ENCODE data around the gene NME3. TPM values are rescaled to one million over a fixed set of nuclear protein-coding genes. Genes with fewer than 3 reads are reported as not detected.

NME3 gene
- total and polyA plus RNA-seq, 2 donors from 2014 or later, result 70.8 to 123 TPM

- intact Hi-C loops (cut with DNase I), result no loop called here
- TF ChIP-seq, protein P1, sequence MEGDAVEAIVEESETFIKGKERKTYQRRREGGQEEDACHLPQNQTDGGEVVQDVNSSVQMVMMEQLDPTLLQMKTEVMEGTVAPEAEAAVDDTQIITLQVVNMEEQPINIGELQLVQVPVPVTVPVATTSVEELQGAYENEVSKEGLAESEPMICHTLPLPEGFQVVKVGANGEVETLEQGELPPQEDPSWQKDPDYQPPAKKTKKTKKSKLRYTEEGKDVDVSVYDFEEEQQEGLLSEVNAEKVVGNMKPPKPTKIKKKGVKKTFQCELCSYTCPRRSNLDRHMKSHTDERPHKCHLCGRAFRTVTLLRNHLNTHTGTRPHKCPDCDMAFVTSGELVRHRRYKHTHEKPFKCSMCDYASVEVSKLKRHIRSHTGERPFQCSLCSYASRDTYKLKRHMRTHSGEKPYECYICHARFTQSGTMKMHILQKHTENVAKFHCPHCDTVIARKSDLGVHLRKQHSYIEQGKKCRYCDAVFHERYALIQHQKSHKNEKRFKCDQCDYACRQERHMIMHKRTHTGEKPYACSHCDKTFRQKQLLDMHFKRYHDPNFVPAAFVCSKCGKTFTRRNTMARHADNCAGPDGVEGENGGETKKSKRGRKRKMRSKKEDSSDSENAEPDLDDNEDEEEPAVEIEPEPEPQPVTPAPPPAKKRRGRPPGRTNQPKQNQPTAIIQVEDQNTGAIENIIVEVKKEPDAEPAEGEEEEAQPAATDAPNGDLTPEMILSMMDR (IDR thresholded peaks at IDR 0.05; ENCODE audit: borderline replicate concordance, extremely low read depth, insufficient read depth), result no peak
- no peak overlapping the region for H3K4me3 ChIP-seq (ENCODE audit: low read length in 3 of 3)
- H3K27me3 ChIP-seq (ENCODE audit: control insufficient read depth, insufficient read depth, low read length), result no peaks in the 10 kb centered on the region
- DNase-seq (no peak), FAIRE-seq (no peak)
- no peaks in the 10 kb centered on the region for H3K9me3 ChIP-seq (ENCODE audit: control insufficient read depth in 2 of 3, insufficient read depth in 1 of 3, low read length in 3 of 3)
- H3K4me1 ChIP-seq (ENCODE audit: control insufficient read depth in 2 of 3, insufficient read depth in 2 of 3, low read depth in 1 of 3, low read length in 3 of 3), result no peaks in the 10 kb centered on the region
- no peak overlapping the region for H3K27ac ChIP-seq (ENCODE audit: low read depth in 2 of 2, low read length in 2 of 2)
- H3K9ac ChIP-seq (ENCODE audit: low read length in 3 of 3), result no peak overlapping the region
- peaks cover 0 to 6% (median 5%) of the 10 kb centered on the region in 3 donors for H3K36me3 ChIP-seq (ENCODE audit: control insufficient read depth in 2 of 3, insufficient read depth in 3 of 3, low read length in 3 of 3)
Observed at GRCh38 chr16:1757714-1758461, 13.5 kb downstream of the NME3 start.

DNA sequence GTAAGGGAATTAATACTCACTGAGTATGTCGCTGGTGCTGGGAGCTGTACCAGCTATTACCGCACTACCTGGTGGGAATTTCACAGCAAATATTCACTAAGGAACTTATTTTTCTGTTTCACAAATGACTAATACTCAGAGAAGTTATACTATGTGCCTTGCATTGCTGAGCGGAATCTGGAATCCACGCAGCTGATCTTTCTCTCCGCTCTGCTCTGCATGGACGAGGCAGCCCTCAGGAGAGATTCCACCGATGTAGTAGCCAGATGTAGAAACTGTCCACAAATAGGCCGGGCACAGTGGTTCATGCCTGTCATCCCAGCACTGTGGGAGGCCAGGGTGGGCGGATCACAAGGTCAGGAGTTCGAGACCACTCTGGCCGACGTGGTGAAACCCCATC lies 17.1 kb downstream of the NME3 start:
- Histone ChIP-seq H3K27me3 (ENCODE audit: control insufficient read depth, insufficient read depth, low read length) (no peaks in the 10 kb centered on the region), H3K4me3 (ENCODE audit: low read length in 3 of 3) (no peak overlapping the region), H3K9me3 (ENCODE audit: control insufficient read depth in 2 of 3, insufficient read depth in 1 of 3, low read length in 3 of 3) (no peaks in the 10 kb centered on the region), H3K4me1 (ENCODE audit: control insufficient read depth in 2 of 3, insufficient read depth in 2 of 3, low read depth in 1 of 3, low read length in 3 of 3) (no peaks in the 10 kb centered on the region), H3K36me3 (ENCODE audit: control insufficient read depth in 2 of 3, insufficient read depth in 3 of 3, low read length in 3 of 3) (peaks cover 0 to 16% (median 13%) of the 10 kb centered on the region in 3 donors), H3K27ac (ENCODE audit: low read depth in 2 of 2, low read length in 2 of 2) (no peak overlapping the region), H3K9ac (ENCODE audit: low read length in 3 of 3) (no peak overlapping the region)
- intact Hi-C loops (cut with DNase I), result no loop called here
- no peak for DNase-seq
- FAIRE-seq, result no peak
- TF ChIP-seq, protein P1 (IDR thresholded peaks at IDR 0.05; ENCODE audit: borderline replicate concordance, extremely low read depth, insufficient read depth), result no peak

DNA sequence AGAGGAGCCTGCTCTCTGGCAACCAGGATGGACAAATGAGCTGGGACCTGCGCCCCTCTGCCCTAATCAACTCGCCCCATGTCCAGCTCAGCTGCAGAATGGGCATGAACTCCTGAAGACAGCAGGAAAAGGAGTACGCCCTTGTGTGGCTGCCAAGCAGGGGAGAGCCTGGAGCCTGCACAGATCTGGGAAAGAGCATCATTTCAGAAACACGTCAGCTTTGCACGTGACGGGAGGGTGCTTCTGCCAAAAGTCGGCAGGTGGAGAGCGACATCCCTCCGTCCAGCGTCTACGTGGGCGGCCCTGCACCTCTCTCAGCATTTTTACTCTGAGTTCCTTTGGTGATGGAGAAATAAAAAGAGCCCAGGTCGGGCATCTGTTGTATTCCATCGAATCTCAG lies 18.5 kb downstream of the NME3 start:
- no peaks in the 10 kb centered on the region for H3K4me1 ChIP-seq (ENCODE audit: control insufficient read depth in 2 of 3, insufficient read depth in 2 of 3, low read depth in 1 of 3, low read length in 3 of 3)
- FAIRE-seq (no peak), DNase-seq (no peak)
- no peak overlapping the region for H3K27ac ChIP-seq (ENCODE audit: low read depth in 2 of 2, low read length in 2 of 2)
- H3K27me3 ChIP-seq (ENCODE audit: control insufficient read depth, insufficient read depth, low read length), result no peaks in the 10 kb centered on the region
- intact Hi-C loops (cut with DNase I), result no loop called here
- H3K36me3 ChIP-seq (ENCODE audit: control insufficient read depth in 2 of 3, insufficient read depth in 3 of 3, low read length in 3 of 3), result peaks cover 2 to 28% (median 21%) of the 10 kb centered on the region in 3 donors
- H3K4me3 ChIP-seq (ENCODE audit: low read length in 3 of 3), result no peak overlapping the region
- H3K9me3 ChIP-seq (ENCODE audit: control insufficient read depth in 2 of 3, insufficient read depth in 1 of 3, low read length in 3 of 3), result no peaks in the 10 kb centered on the region
- H3K9ac ChIP-seq (ENCODE audit: low read length in 3 of 3), result no peak overlapping the region
- TF ChIP-seq, protein P1 (IDR thresholded peaks at IDR 0.05; ENCODE audit: borderline replicate concordance, extremely low read depth, insufficient read depth), result no peak
